GM19238 (cell line): ENCODE data around the gene IL17REL.

Experiments
- DNase-seq: peaks from one replicate; pipeline ENCODE4 v3.0.0; 2011; ENCODE audit warnings: low spot score; ENCODE audit not compliant: insufficient read length

Gene IL17REL

DNA sequence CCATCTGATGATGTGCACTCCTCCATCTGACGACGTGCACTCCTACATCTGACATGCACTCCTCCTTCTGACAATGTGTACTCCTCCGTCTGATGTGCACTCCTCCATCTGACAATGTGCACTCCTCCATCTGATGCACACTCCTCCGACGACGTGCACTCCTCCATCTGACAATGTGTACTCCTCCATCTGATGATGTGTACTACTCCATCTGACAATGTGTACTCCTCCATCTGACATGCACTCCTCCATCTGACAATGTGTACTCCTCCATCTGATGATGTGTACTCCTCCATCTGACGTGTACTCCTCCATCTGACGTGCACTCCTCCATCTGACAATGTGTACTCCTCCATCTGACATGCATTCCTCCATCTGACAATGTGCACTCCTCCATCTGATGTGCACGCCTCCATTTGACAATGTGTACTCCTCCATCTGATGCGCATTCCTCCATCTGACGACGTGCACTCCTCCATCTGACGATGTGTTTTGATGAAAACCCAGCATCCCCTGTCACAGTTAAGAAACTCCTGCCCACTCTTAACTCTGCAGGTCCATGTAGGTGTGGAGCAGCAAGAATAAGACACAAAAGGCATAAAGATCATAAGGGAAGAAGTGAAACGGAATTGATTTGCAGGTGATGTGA, 9.7 kb upstream of the IL17REL start:
- DNase-seq: no peak

DNA sequence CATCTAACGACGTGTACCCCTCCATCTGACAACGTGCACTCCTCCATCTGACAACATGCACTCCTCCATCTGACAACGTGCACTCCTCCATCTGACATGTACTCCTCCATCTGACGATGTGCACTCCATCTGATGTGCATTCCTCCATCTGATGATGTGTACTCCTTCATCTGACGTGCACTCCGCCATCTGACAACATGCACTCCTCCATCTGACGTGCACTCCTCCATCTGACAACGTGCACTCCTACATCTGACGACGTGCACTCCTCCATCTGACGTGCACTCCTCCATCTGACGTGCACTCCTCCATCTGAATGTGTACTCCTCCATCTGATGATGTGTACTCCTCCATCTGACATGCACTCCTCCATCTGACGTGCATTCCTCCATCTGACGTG, 8.0 kb upstream of the IL17REL start:
- DNase-seq: no peak

DNA sequence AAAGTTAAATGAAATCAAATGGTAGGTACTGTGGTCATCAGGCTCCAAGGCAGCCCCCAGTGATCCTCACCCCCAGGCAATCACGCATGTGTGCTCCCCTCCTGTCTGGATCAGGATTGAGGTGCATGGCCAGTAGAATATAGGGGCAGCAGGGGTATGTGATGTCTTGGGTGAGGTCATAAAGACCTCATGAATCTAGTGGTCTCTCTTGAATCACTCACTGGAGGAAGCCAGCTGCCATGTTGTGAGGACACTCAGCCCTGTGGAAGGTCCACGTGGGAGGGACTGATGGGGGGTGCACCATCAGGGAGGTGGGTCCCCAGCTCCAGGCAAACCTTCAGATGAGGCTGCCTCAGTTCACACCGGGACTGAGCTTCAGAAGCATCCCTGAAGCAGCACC, 6.8 kb upstream of the IL17REL start:
- DNase-seq: no peak

DNA sequence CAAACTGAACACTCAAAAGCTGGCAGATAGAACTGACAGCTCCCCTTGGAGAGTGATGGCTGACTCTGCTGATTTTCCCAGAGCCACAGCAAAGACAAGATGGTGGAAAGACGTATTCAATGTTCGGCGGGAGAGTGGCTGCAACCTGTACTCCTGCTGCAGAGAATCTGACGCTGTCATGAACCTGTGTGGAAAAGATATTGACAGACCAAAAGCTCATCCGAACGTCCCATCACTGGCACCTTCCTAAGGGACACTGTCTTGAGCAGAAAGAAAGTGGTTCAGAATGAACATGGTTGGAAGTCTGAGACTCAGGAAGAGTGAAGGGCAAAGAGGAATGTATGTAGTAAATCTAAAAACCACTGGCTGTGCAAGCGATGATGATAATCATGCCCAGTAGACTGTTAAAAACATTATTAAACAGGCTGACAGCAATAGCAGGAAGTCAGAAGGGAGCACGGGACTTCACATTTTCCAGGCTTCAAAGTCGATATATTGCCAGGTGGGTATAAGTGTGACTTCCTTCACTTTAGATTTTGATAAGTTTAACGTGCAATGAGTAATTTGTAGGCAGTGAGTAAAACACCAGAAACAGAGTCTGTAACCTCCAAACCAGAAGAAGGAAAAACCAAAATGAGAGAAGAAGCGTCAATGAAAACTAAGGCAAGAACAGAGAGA, 6.2 kb upstream of the IL17REL start:
- no peak for DNase-seq

DNA sequence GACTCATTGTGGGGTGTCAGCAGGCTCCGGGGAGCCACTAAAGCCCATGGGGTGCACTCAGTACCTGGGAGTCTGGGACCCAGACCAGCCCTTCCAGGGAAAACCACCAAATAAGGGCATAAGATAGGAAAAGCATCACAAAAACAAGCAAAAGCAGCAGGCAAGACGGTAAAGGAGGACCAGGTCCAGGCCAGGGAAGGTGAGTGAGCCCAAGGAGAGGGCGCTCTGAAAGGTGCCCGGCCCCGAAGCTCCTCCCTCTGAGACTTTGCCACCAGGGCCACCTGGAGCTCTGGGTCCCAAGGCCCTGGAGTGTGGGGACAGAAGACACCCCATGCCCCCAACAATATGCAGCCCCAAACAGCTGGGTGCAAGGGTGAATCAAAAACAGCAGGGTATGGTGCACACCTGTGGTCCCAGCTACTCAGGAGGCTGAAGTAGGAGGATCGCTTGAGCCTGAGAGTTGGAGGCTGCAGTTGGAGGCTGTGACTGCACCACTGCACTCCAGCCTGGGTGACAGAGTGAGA, 5.2 kb upstream of the IL17REL start:
- no peak for DNase-seq

DNA sequence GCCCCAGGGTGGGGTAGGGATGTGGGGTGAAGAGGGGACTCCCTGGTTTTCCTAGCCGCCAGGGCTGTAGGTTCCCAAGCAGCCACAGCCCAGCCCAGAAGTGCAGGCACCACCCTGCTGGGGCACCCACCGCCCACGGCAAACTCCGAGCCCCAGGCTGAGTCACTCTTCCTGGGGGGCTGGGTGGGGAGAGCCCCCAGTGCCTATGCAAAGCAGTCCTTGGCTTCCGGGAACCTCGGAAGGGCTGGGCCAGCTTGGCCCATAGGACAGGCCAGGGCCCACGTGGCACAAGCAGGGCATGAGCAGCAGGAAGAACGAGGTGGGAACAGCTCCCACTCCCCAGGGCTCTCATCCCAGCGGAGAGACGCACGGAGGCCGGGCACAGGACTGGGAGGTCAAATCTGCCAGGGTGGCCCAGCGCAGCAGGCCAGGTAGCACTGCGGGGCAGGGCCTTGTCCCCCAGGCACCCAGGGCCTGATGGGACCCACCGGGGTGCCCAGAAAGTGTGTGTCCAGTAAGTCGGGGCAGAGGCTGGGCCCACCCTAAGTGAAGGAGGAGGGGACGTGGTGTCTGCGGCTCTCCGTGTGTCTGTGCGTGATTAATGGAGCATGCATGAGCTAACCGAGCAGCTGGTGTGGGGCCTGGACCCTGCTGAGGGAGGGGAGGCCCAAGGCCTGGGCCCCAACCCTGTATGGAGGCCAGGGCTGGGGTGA, 4.6 kb upstream of the IL17REL start:
- no peak for DNase-seq

DNA sequence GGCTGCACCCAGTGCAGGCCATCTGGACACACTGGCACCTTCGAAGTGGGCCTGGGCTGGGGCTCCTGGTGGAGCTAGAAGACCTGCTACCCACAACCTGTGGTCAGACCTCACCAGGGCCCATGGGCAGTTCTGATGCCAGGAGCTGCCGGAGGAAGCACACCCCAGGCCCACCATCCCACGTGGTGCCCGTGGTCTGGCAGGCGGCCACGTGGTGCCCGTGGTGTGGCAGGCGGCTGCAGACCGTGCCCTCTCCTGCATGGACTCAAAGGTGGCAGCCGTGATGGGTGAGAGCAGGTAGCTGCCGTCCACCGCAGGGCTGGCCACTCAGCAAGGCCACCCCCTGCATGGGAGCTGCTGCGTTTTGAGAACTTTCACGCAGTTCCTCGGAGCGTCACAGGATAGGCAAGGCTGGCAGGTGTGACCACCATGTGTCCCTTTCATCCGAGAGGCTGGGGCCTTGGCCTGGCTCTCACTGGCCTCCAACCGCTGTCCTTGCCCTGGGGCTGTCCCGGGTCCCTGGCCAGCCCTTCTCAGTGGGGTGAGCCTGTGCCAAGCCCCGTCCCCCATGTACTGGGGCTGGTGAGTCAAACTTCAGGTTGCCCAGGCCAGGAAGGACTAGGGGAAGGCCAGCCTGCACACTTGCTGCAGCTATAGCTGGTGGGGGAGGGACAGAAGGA, 3.9 kb upstream of the IL17REL start:
- DNase-seq: no peak

DNA sequence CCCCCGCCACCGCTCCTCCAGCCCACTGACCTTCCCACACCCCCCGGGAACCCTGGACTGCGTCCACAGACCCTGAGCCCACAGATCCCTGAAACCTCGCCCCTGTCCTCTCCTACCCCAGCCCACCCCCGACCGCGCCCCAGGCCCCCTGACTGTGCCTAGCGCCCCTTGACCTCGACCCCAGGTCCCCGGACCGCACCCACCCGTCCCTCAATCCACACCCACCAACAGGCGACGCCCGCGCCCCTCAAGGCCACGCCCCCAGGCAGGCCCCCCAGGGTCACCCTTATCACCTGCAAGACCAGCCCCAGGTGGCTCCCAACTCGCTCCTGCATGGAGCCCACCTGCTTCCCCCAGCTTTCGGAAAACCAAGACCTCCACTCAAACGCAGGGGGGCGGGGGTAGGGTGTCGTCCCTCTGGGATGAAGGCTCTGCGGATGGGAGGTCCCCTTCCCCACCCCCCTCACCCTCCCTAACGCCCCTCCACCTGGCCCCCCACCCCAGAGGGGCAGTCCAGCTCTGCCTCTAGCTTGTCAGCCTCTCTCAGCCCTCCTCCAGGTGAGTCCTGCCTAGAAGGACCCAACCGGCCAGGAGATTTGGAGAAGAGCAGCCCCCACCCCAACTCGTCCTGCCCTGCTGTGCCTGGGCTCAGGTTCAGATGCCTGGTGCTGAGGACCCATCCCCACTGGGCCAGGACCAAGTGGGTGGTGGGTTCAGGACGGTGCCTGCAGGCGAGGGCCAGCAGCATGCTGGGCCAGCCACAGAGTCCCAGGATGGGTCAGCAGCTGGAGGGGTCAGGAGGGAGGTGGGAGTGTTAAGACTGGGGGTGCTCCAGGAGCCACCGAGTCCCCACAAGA, 3.1 kb upstream of the IL17REL start:
- DNase-seq: no peak

DNA sequence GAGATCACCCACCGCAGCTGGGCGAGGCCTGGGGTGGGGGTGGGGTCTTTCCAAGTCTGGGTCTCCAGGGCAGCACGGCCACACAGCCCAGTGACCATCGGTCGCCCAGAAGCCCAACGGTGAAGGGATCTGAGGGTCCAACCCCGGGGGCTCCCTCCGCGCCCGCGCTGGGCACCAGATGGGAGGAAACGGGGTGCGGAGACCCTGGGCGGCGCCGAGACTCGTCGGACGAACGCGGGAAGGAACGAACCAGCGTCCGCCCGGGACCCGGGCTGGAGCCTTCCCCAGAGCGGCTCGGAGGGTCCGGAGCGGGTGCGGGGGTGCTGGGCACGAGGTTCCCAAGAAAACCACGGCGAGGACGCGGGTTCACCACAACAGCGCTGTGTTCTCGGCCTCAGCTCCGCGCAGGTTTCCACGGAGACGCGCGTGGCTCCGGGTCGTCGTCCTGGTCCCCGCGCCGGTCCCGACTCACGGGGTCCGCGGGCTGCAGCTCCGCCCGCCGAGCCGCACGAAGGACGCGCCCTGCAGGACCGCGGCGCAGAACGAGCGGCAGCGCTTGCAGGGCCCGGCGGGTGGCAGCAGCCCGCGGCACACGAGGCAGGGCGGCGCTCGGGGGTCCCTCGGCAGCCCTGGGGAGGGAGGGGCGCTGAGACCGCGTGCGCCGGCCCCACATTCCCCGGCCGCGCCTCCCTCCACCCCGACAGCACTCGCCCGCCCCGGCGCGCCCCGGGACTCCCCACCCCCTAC, 2.3 kb upstream of the IL17REL start:
- no peak for DNase-seq

DNA sequence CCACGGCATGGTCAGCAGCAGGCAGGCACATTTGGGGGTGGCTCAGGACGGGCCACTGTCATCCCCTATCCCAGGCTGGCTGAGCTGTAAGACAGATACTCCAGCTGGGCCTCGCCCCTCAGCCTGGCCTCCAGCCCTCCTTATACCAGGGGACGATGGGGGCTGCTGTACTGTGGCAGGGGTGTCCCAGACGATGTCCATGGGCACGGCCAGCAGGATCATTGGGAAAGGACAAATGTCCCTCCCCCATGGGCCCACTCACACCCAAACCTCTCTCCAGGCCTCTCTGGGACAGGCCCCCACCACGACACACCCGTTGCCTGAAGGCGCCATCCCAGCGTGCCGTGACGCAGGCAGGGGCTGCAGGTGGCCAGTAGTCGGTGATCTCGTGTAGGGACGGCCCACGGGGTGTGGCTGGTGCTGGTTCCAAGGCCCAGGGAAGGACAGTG, 1.5 kb upstream of the IL17REL start:
- DNase-seq: no peak

DNA sequence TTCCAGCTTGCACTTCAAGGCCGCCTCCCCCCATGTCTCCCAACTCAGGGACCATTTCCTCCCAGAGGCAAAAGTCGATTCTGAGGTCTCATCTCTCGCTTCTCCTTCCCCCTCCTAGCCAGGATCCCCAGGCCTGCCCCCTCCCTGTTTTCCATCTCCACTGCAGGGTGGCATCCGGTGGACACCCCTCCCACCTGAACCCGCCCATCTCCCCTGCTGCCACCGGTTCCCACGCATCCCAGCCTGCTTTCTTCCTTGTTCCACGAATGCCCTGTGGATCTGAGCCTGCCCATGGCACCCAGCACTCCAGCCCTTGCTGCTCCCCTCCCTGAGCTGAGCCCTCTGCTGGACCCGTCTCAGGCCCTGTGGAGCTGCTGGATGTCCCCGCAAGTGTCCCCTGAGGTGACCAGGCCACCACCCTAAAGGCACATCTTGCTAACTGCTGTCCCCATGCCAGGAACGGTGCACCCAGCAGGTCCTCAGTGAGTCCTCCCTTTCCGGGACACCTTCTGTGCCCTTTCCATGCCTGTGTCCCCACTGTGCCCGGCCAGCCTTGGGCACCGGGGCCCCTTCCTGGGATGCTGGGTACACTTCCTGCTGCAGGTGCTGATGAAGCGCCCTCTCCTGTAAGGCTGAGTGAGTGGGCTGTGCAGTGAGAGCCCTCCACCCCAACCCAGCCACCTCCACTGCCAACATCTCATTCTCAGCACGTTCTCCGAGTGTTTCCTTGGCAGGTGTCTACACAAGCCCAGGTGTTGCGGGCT, 936 bp downstream of the IL17REL start:
- no peak for DNase-seq

DNA sequence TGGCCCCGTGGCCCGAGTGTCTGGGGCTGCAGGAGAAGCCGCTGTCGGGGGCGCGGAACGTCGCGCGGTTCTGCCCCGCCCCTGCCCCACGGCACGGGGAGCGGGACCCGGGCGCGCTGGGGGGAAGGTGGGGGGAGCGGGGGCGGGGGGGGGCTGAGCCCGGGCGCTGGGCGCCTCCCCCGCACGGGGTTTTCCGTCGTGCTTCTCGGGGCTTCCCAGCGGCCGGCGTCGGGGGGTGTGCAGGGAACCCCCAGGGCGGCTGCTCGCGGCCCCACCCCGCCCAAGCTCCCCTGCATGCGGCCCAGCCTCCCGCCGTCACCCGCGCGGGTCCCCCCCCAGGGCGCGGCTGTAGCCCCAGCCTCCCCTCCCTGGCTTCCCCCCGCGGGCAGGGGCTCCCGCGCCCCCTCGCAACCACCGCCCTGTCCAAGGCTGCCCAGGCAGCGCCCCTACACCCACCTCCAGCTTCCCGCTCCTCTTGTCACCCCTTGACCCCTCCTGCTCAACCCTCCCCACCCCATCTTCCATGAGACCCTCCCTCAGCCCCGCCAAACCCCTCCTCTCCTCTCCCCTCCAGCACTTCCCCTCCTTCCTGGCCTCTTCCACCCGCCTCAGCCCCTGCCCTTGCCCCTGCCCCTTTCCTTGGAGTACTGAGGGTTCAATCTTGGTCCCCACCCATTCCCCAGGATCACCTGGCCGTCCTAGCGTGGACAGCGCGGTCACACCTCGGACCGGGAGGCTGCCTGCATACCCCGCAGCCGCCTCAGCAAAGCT, 1.7 kb downstream of the IL17REL start:
- peak; percentile 66 for DNase-seq

DNA sequence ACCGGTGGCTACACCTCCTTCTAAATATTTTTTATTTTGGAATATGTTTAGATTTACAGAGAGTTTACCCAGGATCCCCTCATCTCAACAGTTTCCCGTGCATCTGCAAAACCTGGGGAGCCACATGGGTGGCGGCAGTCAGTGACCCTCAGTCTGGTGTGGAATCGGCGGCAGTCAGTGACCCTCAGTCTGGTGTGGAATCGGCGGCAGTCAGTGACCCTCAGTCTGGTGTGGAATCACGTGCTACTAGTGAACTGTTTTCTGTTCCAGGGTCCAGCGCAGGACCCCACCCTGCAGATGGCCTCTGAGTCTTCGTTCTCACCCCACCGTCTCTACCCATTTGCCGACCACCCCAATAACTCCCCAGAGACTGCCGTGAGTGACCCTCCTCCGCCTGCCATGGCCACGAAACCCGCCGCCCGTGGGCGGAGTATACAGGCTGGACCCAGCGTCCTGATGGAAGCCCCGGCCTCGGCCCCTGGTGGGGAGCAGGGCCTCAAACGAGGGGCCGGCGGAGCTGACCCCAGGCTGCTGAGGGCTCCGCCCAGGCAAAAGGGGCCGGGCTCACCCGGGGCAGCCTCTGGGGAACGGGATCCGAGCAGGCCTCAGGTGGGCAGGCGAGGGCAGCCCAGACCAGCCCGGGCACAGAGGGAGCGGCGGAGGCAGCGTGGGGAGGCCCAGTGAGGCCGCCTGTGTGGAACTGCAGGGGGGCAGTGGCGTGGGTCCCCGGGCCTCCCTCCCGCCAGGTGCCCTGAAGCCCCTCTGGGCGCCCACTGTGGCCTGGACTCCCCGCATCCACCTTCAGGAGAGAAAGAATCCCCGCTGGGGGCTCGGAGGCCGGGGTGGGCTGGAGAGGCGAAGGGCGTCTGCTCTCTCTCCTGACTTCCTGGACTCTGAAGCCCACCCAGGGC, 2.5 kb downstream of the IL17REL start:
- no peak for DNase-seq

DNA sequence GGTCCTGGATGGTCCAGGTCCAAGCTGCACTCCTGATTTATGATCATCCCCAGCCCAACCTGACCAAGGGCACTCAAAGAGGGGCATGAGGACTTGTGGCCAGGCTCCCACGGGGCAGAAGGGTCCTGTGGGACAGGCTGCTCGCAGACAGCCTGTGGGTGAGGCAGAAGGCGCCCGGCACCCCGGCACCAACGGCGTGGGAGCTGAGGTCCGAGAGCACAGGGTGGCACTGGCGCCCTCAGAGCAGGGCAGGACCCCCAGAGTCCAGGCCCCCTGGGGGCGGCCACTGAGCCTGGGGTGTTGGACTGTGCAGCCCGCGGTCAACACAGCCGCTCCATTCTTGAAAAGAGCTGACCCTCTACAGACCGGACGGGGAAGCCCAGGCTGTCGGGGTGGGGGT, 3.3 kb downstream of the IL17REL start:
- DNase-seq: no peak

DNA sequence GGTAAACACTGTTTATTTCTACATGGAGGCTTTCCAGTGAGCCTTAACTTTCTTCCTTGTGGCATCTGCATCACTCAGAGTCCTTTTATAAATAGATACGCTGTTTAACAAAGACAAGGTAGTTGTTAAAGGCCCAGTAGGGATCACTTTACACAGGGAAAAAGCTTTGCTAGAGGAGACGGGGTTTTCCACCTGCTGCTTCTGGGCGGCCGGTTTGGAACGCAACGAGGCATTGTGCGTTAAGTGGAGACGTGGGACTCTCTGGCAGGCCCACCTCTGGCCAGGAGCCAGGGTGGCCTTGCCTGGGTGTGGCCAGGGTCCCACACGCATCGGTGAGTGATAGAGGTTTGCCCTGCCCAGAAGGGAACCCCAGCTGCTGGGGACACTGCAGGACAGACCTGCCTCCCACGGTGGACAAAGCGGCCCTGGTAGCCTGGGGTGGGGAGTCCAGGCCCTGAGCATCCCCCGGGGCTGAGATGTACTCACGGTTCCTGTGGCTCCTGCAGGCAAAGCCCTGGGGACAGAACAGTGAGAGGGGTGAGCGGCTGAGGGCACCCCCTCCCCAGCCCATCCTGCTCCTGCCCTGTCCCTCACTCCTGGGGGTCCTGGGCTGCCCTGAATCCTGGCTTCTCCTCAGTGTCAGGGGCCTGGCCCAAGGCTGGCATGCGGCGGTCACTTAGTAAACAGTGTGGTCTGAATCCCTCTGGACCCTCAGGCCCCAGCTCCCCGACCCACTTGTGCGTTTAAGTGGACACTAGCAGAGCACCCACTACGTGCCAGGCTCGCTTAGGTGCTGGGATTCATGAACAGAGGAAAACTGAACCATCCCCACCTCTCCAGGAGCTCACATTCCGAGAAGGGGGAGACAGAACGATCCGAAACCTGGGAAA, 4.2 kb downstream of the IL17REL start:
- DNase-seq: no peak

DNA sequence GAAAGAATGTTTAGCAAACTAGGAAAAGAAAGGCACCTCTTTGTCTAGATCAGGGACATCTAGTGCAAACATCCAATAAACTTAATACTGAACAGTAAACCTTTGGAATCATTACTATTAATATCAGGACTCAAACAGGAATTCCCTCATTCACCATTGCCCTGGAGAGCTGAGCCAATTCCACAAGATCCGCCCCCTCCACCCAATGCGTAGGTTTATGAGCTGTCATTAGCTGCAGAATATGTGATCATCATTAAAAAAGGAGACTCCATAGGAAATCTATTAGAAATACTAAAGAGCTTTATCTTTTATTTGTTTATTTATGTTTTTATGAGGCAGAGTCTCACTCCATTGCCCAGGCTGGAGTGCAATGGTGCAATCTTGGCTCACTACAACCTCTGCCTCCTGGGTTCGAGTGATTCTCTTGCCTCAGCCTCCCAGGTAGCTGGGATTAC, 5.5 kb downstream of the IL17REL start:
- DNase-seq: no peak

DNA sequence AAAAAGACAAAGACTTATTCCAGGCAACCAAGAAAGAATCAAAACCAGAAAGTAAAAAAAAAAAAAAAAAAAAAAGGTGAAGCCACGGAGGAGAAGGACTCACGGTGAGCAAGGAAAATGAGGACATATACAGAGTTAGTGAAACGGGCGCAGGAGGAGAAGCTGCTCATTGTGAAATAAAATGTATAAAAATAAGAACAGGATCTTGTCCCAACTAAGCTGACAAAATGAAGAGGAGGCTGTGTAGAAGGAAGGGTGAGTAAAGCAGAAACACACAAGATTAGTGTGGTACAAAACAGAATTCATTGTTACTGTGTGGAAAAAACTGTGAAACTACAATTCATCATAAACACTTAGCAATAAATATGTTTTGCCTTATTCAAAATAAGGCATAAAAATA, 7.6 kb downstream of the IL17REL start:
- DNase-seq: no peak
